GM12878 (cell line): ENCODE measurements around the gene CC2D1A. TPM values are rescaled to one million over a fixed set of nuclear protein-coding genes. Genes with fewer than 3 reads are reported as not detected.
A peak's percentile ranks its signal among the peaks of the same experiment; 100 is the strongest.

ENCODE experiments used
- BMI1 ChIP-seq: fragments of 450-650 bp; IDR thresholded peaks from 2 replicates; pipeline ENCODE4 v1.6.1; 2016; ENCODE audit warnings: mild to moderate bottlenecking, moderate library complexity, borderline replicate concordance
- CEBPB ChIP-seq, 2 experiments: fragments of 150-350 bp in 1 of 2; IDR thresholded peaks; 2 replicates each; pipeline ENCODE4 v1.6.1; 2012 to 2014; ENCODE audit warnings: low read depth in 2 of 2, low read length in 2 of 2, borderline replicate concordance in 1 of 2, inconsistent platforms in 1 of 2
- CHD4 ChIP-seq: fragments of 200-600 bp; sonication (generic); IDR thresholded peaks from 2 replicates; pipeline ENCODE4 v1.6.1; 2016; ENCODE audit warnings: mild to moderate bottlenecking
- FOXK2 ChIP-seq: fragments of 450-650 bp; IDR thresholded peaks from 2 replicates; pipeline ENCODE4 v1.6.1; 2017; ENCODE audit warnings: mild to moderate bottlenecking, moderate library complexity
- HCFC1 ChIP-seq: fragments of 150-350 bp; IDR thresholded peaks from 2 replicates; pipeline ENCODE4 v1.6.1; 2014; ENCODE audit warnings: low read length
- HDAC6 ChIP-seq: fragments of 200-600 bp; sonication (generic); IDR thresholded peaks from one replicate; pipeline ENCODE4 v1.8.0; 2017; ENCODE audit warnings: antibody characterized with exemption; ENCODE audit not compliant: unreplicated experiment
- MXI1 ChIP-seq: fragments of 150-350 bp; IDR thresholded peaks from 2 replicates; pipeline ENCODE4 v1.6.1; 2011; ENCODE audit warnings: low read depth, mild to moderate bottlenecking, inconsistent platforms, low read length, improper control_type of control experiment
- NFXL1 ChIP-seq: fragments of 450-650 bp; IDR thresholded peaks from 2 replicates; pipeline ENCODE4 v1.6.1; 2017; ENCODE audit warnings: antibody characterized with exemption, mild to moderate bottlenecking, borderline replicate concordance
- PAX5 ChIP-seq: IDR thresholded peaks from 2 replicates; pipeline ENCODE4 v1.6.1; 2011; ENCODE audit warnings: low read depth, low read length, borderline replicate concordance
- RAD51 ChIP-seq: fragments of 450-650 bp; IDR thresholded peaks from 2 replicates; pipeline ENCODE4 v1.6.1; 2016; ENCODE audit warnings: moderate library complexity, mild to moderate bottlenecking, inconsistent platforms
- SKIL ChIP-seq: fragments of 450-650 bp; IDR thresholded peaks from 2 replicates; pipeline ENCODE4 v1.6.1; 2017; ENCODE audit warnings: mild to moderate bottlenecking, low read depth, inconsistent platforms; ENCODE audit not compliant: poor library complexity, severe bottlenecking
- SMAD5 ChIP-seq: IDR thresholded peaks from 2 replicates; pipeline ENCODE4 v1.6.1; 2016; ENCODE audit warnings: antibody characterized with exemption, low read depth
- SMARCA5 ChIP-seq: fragments of 450-650 bp; IDR thresholded peaks from 2 replicates; pipeline ENCODE4 v1.6.1; 2017; ENCODE audit warnings: mild to moderate bottlenecking
- SP1 ChIP-seq: IDR thresholded peaks from one replicate; pipeline ENCODE4 v1.6.1; 2011; ENCODE audit warnings: low read depth, low read length
- SUZ12 ChIP-seq: fragments of 200-600 bp; sonication (generic); IDR thresholded peaks from one replicate; pipeline ENCODE4 v1.6.1; 2018; ENCODE audit warnings: antibody characterized with exemption, mild to moderate bottlenecking; ENCODE audit not compliant: unreplicated experiment
- ZNF217 ChIP-seq: fragments of 450-650 bp; IDR thresholded peaks from 2 replicates; pipeline ENCODE4 v1.6.1; 2017; ENCODE audit warnings: antibody characterized with exemption, mild to moderate bottlenecking
- ZNF24 ChIP-seq: fragments of 450-650 bp; IDR thresholded peaks from 2 replicates; pipeline ENCODE4 v1.6.1; 2017; ENCODE audit warnings: antibody characterized with exemption, mild to moderate bottlenecking
- ZNF274 ChIP-seq: IDR thresholded peaks from one replicate; pipeline ENCODE4 v1.8.0; 2011; ENCODE audit not compliant: insufficient read length, insufficient read depth
- ZNF592 ChIP-seq: fragments of 450-650 bp; IDR thresholded peaks from 2 replicates; pipeline ENCODE4 v1.6.1; 2017; ENCODE audit warnings: mild to moderate bottlenecking, moderate library complexity
- ZNF622 ChIP-seq: fragments of 450-650 bp; IDR thresholded peaks from 2 replicates; pipeline ENCODE4 v1.6.1; 2017; ENCODE audit warnings: mild to moderate bottlenecking, inconsistent platforms
- ZNF687 ChIP-seq: fragments of 450-650 bp; IDR thresholded peaks from 2 replicates; pipeline ENCODE4 v1.6.1; 2017; ENCODE audit warnings: mild to moderate bottlenecking, moderate library complexity
- polyA plus RNA-seq, 11 experiments: library from polyadenylated mRNA; depleted of rRNA in 4 of 11; unstranded in 6 of 11; stranded (reverse) in 5 of 11; fragments of >200 nt; fragmentation: Nextera tagmentation in 4 of 11; fragmentation: Illumina TruSeq in 1 of 11; extraction: Ambion mirVana in 4 of 11; extraction: Trizol in 1 of 11; gene quantifications; 1 replicate in 1 of 11; 2 replicates in 10 of 11; pipeline versions ENCODE4 v1.2.1 to v1.2.3, GENCODE V29; 2011 to 2016; ENCODE audit warnings: inconsistent platforms in 2 of 11, missing spikeins in 2 of 11, low read depth in 1 of 11
- total RNA-seq, 4 experiments: library from RNA; depleted of rRNA in 3 of 4; stranded (reverse); fragments of >200 nt in 3 of 4; fragmentation: Illumina TruSeq in 1 of 4; extraction: Trizol in 1 of 4; gene quantifications; 2 replicates each; pipeline versions ENCODE4 v1.2.1 to v1.2.3, GENCODE V29; 2013 to 2021

The CC2D1A gene
- total and polyA plus RNA-seq, 10 of the 15 experiments (the other 5 are each of a cell fraction or from before 2014, with no cell fraction given), result 0.13 to 36.1 (median 16.1) TPM

DNA sequence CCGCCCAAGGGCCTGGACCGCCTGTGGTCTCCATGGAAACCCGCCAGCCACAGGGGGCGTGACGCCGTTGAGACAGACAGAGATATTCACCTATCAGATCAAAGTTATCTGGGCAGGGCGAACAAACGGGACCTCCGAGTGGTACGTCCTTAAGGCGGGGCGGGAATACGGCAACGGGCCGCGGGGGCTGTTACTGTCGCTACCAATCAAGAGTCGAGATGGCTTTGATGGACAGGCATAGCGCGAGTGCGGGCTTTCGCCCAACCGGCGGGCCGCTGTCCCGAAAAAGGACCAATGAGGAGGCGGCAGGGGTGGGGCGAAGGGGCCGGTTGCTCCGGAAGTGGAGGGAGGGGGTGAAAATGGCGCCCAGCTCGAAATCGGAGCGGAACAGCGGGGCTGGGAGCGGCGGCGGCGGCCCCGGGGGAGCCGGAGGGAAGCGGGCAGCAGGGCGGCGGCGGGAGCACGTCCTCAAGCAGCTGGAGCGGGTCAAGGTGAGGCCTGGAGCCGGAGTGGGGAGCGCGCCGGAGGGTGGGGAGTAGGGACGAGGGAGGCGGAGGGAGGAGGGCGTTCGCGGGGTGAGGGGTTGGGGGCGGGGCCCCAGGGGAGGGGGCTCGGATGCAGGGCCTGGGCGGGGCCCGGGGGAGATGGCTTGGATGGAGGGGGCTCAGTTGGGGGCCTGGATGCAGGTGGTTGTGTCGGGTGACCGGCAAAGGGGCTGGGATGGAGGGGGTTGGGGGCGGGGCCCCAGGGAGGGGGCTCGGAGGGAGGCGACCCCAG, 46.3 kb downstream of the CC2D1A start, which contains the start of gene DCAF15 (continued):
- TF ChIP-seq SMAD5 (peak; percentile 61; the same call in 1 of the 2 replicates), ZNF622 (no peak), SP1 (peak; percentile 98), ZNF24 (no peak), PAX5 (0 out of 2 replicates have a peak, but pooled peaks have one; percentile 8), ZNF592 (no peak), RAD51 (no peak), ZNF687 (no peak), MXI1 (peak; percentile 68; the same call in 1 of the 2 replicates), BMI1 (peak; percentile 95), NFXL1 (no peak), ZNF217 (no peak), SKIL (peak; percentile 83), FOXK2 (no peak), CHD4 (no peak), CEBPB (IDR thresholded peaks at IDR 0.05; ENCODE audit: borderline replicate concordance in 1 of 2, low read depth in 2 of 2, low read length in 2 of 2) (no peak), HCFC1 (0 out of 2 replicates have a peak, but pooled peaks have one; percentile 14), SUZ12 (no peak), HDAC6 (no peak), ZNF274 (no peak), SMARCA5 (no peak)
